NT2/D1 (cell line): ENCODE results near the gene BCL11B.

ENCODE experiments used
- SUZ12 ChIP-seq: IDR thresholded peaks from 2 replicates; pipeline ENCODE4 v1.6.1; 2011; ENCODE audit not compliant: insufficient read length, insufficient read depth; ENCODE audit errors: extremely low read depth
- YY1 ChIP-seq: IDR thresholded peaks from 2 replicates; pipeline ENCODE4 v1.6.1; 2011; ENCODE audit not compliant: insufficient read length, insufficient read depth
- ZNF274 ChIP-seq: IDR thresholded peaks from 2 replicates; pipeline ENCODE4 v1.6.1; 2011; ENCODE audit warnings: mild to moderate bottlenecking, low read depth, low read length

GRCh38 chr14:99179506-99179905 lies 92.5 kb downstream of the BCL11B start:
- TF ChIP-seq YY1 (no peak), SUZ12 (no peak), ZNF274 (no peak)
